HG02981 (cell line): ENCODE measurements around the gene PSTPIP1.

Experiments used
- ATAC-seq: cut with Tn5 transposase; IDR thresholded peaks from one replicate; pipeline ENCODE4 v1.9.1; 2021; ENCODE audit warnings: mild to moderate bottlenecking, moderate library complexity; ENCODE audit not compliant: unreplicated experiment

Gene PSTPIP1

DNA sequence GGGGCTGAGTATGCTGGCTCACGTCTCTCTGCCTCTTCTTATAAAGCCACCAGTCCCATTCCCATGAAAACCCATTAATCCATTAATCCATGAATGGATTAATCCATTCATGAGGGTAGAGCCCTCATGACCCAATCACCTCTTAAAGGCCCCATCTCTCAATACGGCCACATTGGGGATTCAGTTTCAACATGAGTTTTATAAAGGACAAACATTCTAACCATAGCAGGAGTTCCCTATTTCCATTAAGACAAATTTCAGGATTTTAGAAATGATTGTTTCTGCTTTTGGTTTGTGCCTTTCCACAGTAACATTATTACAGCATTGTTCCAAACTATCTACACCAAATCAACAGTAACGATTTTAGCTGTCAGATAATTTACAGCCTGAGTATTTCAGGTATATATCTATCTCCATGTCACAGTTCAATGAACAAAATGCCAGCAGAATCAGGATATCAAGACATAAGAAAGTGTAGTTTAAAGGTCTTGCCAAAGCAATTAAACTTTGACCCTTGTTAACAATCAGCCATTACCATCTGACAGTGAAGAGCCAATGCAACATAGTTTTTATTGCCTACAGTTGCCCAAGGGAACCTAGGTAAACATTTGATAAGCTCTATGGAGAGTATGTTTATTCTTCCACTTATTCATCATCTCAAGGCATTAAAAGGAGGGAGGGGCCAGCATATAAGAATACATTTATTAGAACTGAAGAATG, 72.2 kb downstream of the PSTPIP1 start:
- ATAC-seq = no peak

DNA sequence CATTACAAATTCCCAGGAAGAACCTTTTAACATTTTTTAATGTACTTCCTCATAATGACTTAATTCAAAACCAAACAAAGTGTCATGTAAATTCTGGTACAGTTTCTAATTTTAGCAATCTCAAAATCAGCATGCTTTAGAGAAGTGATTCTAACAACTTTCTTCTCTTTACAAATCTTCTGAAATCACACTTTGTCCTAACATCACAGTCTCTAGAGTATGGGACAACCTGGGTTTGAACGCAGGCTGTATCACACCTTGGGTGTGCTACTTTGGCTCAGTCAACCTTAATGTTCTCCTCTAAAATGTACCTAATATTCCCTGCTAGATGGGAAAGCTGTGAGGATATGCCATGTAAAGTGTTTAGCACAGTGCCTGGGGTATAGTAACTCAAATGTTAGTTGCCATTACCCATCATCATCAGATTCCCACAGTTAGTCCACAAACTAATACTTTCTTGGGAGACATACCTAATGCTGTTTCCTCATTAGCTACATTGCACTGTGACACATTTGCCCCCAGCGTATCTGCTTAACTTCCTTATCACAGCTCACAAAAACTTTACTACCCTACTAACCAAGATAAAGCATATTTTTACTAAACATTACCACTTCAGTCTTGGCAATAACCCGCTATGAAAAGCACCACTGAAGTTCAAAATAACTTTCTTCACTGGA, 72.9 kb downstream of the PSTPIP1 start:
- no peak for ATAC-seq

- ATAC-seq = no peak
Observed at GRCh38 chr15:77068633-77069032, 73.7 kb downstream of the PSTPIP1 start.

DNA sequence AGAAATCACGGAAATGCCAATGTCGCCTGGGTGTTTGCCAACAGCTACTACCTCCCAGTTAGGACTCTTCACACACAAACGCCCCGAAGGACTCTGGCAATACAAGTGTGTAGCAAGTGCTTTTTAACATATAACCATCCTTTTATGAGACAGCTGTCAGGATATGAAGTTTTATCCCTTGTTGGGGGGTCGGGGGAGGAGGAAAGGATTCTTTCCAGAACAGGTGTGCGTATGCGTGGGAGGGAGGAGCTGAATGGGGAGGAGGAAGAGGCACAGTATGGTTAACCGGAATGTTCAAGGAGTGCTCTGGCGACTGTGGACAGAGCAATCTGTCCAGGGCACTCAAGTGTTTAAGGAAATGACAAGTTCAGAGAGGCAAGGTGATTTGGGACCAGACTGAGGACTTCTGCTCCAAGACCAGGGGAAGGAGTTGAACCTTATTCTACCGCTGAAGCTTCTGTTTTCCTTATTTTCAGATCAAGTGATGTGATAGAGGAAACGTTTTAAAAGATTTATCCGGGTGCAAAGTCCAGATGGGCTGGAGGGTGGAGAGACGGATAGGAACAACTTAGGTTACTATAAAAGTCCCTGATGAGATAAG, 74.7 kb downstream of the PSTPIP1 start:
- no peak for ATAC-seq

- no peak for ATAC-seq
Observed at GRCh38 chr15:77070180-77070494, 75.2 kb downstream of the PSTPIP1 start.

DNA sequence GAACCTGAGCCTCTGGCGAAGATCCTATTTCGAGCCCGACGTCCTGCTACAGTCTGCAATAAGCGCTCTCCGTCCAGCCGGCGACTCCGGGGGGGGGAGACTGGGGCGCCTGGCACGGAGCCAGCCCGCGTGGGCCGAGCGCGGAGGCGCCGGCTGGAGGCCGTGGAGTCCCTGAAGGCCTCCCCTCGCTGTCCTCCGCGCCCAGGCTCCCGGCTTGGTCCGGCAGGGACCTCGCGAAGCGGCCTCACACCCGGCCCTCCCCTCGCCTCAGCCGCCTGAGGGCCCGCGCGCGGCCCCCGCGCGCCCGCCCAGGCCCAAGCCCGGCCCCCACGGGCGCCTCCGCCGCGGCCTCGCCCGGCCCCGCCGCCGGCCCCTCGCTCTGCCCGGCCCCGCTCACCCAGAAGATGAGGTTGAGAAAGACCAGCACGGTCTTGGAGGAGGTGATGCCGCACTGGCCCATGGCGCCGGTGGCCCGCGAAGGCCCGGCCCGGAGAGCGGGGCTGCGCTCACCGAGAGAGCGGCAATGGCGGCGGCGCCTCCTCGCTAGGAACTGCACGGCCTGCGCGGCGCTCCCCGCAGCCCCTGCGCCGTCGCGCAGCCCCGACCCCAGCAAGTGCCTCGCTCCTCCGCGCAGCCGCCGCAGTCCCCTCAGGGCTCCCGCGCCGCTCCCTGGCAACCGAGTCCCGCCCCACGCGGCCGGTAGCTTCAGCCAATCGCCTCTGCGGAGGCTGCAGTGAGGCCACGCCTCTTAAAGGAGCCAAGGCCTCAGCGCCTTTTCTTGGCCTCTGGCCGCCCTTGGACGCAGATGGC, 75.8 kb downstream of the PSTPIP1 start, which contains the start of gene TSPAN3:
TSPAN3 (minus strand) TSS at position 615 of the 810 bp plus-strand sequence; CDS start at position 460, 155 bp downstream.
- ATAC-seq = peak; percentile 93

- ATAC-seq = no peak
Observed at GRCh38 chr15:77071305-77072223, 76.6 kb downstream of the PSTPIP1 start.

DNA sequence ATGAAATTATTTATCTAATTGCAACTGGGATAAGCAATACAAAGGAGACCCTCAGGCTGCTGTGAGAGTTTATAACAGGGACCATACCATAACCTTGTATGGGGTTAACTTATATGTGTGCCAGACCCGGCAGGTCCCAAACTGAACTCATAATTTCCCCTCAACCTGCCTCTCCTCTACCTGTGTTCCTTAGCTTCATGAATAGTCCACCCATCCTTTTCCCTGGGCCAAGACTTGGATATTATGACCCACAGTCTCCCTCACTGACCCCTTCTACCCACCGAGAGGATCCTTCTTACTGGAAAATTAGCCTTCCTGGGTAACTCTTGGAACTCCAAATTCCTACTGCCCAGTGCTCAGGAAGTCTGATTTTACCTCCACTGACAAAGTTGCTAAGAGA, 79.4 kb downstream of the PSTPIP1 start:
- ATAC-seq = no peak

GRCh38 chr15:77075528-77075927, 80.6 kb downstream of the PSTPIP1 start:
- ATAC-seq = no peak

GRCh38 chr15:77076323-77076915, 81.5 kb downstream of the PSTPIP1 start:
- no peak for ATAC-seq

- no peak for ATAC-seq
Observed at GRCh38 chr15:77081971-77082370, 87.0 kb downstream of the PSTPIP1 start.

- peak; percentile 84 for ATAC-seq
Observed at GRCh38 chr15:77083381-77084160, 88.6 kb downstream of the PSTPIP1 start.

- no peak for ATAC-seq
Observed at GRCh38 chr15:77084436-77084835, 89.5 kb downstream of the PSTPIP1 start.

DNA sequence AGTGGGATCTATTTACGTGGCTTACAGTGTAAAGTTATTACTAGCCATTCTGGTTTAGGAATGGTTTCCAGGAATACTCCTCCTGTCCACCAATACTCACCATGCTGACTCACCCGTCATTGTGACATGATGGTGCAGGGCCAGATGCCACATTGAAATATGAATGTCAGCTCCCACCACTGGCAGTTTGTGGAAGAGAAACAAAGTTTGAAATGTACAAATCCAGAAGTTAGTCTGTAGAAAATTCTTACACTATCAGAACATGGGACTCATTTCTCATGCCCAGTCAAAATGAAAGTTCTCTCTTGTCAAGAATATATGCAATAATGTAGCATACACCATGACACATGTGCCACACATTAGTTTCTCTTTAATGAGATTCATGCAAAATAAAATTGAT, 90.4 kb downstream of the PSTPIP1 start:
- ATAC-seq = no peak
